GM18502 (cell line): Measurements from ENCODE around the gene MED13L.

Experiments used
- ATAC-seq: cut with Tn5 transposase; IDR thresholded peaks from one replicate; pipeline ENCODE4 v1.9.1; 2021; ENCODE audit warnings: mild to moderate bottlenecking; ENCODE audit not compliant: unreplicated experiment, poor library complexity

The MED13L gene

GRCh38 chr12:115957686-115958290 is 319.7 kb downstream of the MED13L start:
- no peak for ATAC-seq

- no peak for ATAC-seq
These were observed 320.8 kb downstream of the MED13L start for GRCh38 chr12:115956659-115957058.

- no peak for ATAC-seq
These were observed 321.3 kb downstream of the MED13L start for GRCh38 chr12:115956236-115956635.

- no peak for ATAC-seq
These were observed 324.0 kb downstream of the MED13L start for GRCh38 chr12:115953450-115953849.

GRCh38 chr12:115953031-115953430 is 324.5 kb downstream of the MED13L start:
- no peak for ATAC-seq

GRCh38 chr12:115950959-115951358 is 326.5 kb downstream of the MED13L start:
- no peak for ATAC-seq

- ATAC-seq, result no peak
These were observed 327.8 kb downstream of the MED13L start for GRCh38 chr12:115949675-115950074.

- ATAC-seq, result no peak
These were observed 329.8 kb downstream of the MED13L start for GRCh38 chr12:115947696-115948062.

- no peak for ATAC-seq
These were observed 330.4 kb downstream of the MED13L start for GRCh38 chr12:115946867-115947695.

- no peak for ATAC-seq
These were observed 331.4 kb downstream of the MED13L start for GRCh38 chr12:115946092-115946491.

GRCh38 chr12:115945491-115945885 is 332.0 kb downstream of the MED13L start:
- ATAC-seq, result no peak

- ATAC-seq, result no peak
These were observed 332.5 kb downstream of the MED13L start for GRCh38 chr12:115944837-115945490.

- ATAC-seq, result no peak
These were observed 333.1 kb downstream of the MED13L start for GRCh38 chr12:115944392-115944742.

- no peak for ATAC-seq
These were observed 333.7 kb downstream of the MED13L start for GRCh38 chr12:115943630-115944391.

GRCh38 chr12:115943310-115943629 is 334.2 kb downstream of the MED13L start:
- ATAC-seq, result no peak

GRCh38 chr12:115942346-115942745 is 335.1 kb downstream of the MED13L start:
- ATAC-seq, result no peak

GRCh38 chr12:115941362-115941761 is 336.1 kb downstream of the MED13L start:
- no peak for ATAC-seq

GRCh38 chr12:115938794-115939377 is 338.6 kb downstream of the MED13L start:
- ATAC-seq, result no peak

- ATAC-seq, result no peak
These were observed 340.2 kb downstream of the MED13L start for GRCh38 chr12:115936997-115937916.

GRCh38 chr12:115934877-115935276 is 342.6 kb downstream of the MED13L start:
- no peak for ATAC-seq
